ENCODE measurements around the gene BRD7.

The BRD7 gene

GRCh38 chr16:50304467-50305440, 64.0 kb downstream of the BRD7 start:
- no peak for DNase-seq (ENCODE audit: low read depth in 2 of 3, low spot score in 1 of 3)

GRCh38 chr16:50303605-50304466, 65.0 kb downstream of the BRD7 start:
- DNase-seq (ENCODE audit: low read depth in 2 of 3, low spot score in 1 of 3) = no peak

GRCh38 chr16:50303041-50303604, 65.7 kb downstream of the BRD7 start:
- DNase-seq (ENCODE audit: low read depth in 2 of 3, low spot score in 1 of 3) = no peak

- no peak for DNase-seq (ENCODE audit: low read depth in 2 of 3, low spot score in 1 of 3)
Measured at GRCh38 chr16:50302472-50303005, 66.2 kb downstream of the BRD7 start.

GRCh38 chr16:50301626-50302471, 66.9 kb downstream of the BRD7 start:
- no peak for DNase-seq (ENCODE audit: low read depth in 2 of 3, low spot score in 1 of 3)

- no peak for DNase-seq (ENCODE audit: low read depth in 2 of 3, low spot score in 1 of 3)
Measured at GRCh38 chr16:50300942-50301625, 67.7 kb downstream of the BRD7 start.

GRCh38 chr16:50299508-50300105, 69.2 kb downstream of the BRD7 start:
- DNase-seq (ENCODE audit: low read depth in 2 of 3, low spot score in 1 of 3) = no peak

GRCh38 chr16:50298591-50299507, 69.9 kb downstream of the BRD7 start:
- no peak for DNase-seq (ENCODE audit: low read depth in 2 of 3, low spot score in 1 of 3)

GRCh38 chr16:50298075-50298460, 70.7 kb downstream of the BRD7 start:
- no peak for DNase-seq (ENCODE audit: low read depth in 2 of 3, low spot score in 1 of 3)

GRCh38 chr16:50297301-50298074, 71.3 kb downstream of the BRD7 start:
- DNase-seq (ENCODE audit: low read depth in 2 of 3, low spot score in 1 of 3) = no peak

- no peak for DNase-seq (ENCODE audit: low read depth in 2 of 3, low spot score in 1 of 3)
Measured at GRCh38 chr16:50296807-50297206, 72.0 kb downstream of the BRD7 start.

GRCh38 chr16:50295541-50296132, 73.2 kb downstream of the BRD7 start:
- DNase-seq (ENCODE audit: low read depth in 2 of 3, low spot score in 1 of 3) = no peak

- no peak for DNase-seq (ENCODE audit: low read depth in 2 of 3, low spot score in 1 of 3)
Measured at GRCh38 chr16:50294955-50295354, 73.8 kb downstream of the BRD7 start.

GRCh38 chr16:50293994-50294855, 74.6 kb downstream of the BRD7 start:
- DNase-seq (ENCODE audit: low read depth in 2 of 3, low spot score in 1 of 3) = no peak

GRCh38 chr16:50293041-50293783, 75.6 kb downstream of the BRD7 start:
- no peak for DNase-seq (ENCODE audit: low read depth in 2 of 3, low spot score in 1 of 3)

- no peak for DNase-seq (ENCODE audit: low read depth in 2 of 3, low spot score in 1 of 3)
Measured at GRCh38 chr16:50292566-50292948, 76.2 kb downstream of the BRD7 start.
